GM23248 (cell line): Measurements from ENCODE around the gene RAB36.

Experiments
- EZH2 ChIP-seq: fragments of 200-600 bp; sonication (generic); IDR thresholded peaks from 2 replicates; pipeline ENCODE4 v1.6.1; 2018; ENCODE audit warnings: antibody characterized with exemption, mild to moderate bottlenecking; ENCODE audit not compliant: insufficient read depth, poor library complexity, severe bottlenecking
- EZH2phosphoT487 ChIP-seq: fragments of 200-600 bp; sonication (generic); IDR thresholded peaks from 2 replicates; pipeline ENCODE4 v1.6.1; 2018; ENCODE audit warnings: antibody characterized with exemption, moderate library complexity, mild to moderate bottlenecking, low read depth; ENCODE audit not compliant: insufficient read depth

GRCh38 chr22:23166841-23167616, 21.8 kb downstream of the RAB36 start:
- TF ChIP-seq EZH2 (no peak), EZH2phosphoT487 (no peak)
